ENCODE measurements around the gene AUTS2.

Gene AUTS2

GRCh38 chr7:70421319-70421718 lies 823.0 kb downstream of the AUTS2 start:
- in situ Hi-C loops (cut with MboI; ENCODE audit: low sequenced_read_pairs), result no loop called here

GRCh38 chr7:70426249-70426880 lies 828.1 kb downstream of the AUTS2 start:
- in situ Hi-C loops (cut with MboI; ENCODE audit: low sequenced_read_pairs), result no loop called here

GRCh38 chr7:70432567-70433001 lies 834.3 kb downstream of the AUTS2 start:
- in situ Hi-C loops (cut with MboI; ENCODE audit: low sequenced_read_pairs), result no loop called here

- in situ Hi-C loops (cut with MboI; ENCODE audit: low sequenced_read_pairs), result no loop called here
Measured at GRCh38 chr7:70434376-70434775, 836.1 kb downstream of the AUTS2 start.

GRCh38 chr7:70434821-70435220 lies 836.5 kb downstream of the AUTS2 start:
- in situ Hi-C loops (cut with MboI; ENCODE audit: low sequenced_read_pairs), result no loop called here

- in situ Hi-C loops (cut with MboI; ENCODE audit: low sequenced_read_pairs), result no loop called here
Measured at GRCh38 chr7:70435634-70436033, 837.4 kb downstream of the AUTS2 start.

GRCh38 chr7:70436790-70437350 lies 838.6 kb downstream of the AUTS2 start:
- in situ Hi-C loops (cut with MboI; ENCODE audit: low sequenced_read_pairs), result no loop called here

- in situ Hi-C loops (cut with MboI; ENCODE audit: low sequenced_read_pairs), result no loop called here
Measured at GRCh38 chr7:70439651-70440050, 841.4 kb downstream of the AUTS2 start.

- in situ Hi-C loops (cut with MboI; ENCODE audit: low sequenced_read_pairs), result no loop called here
Measured at GRCh38 chr7:70446448-70447143, 848.3 kb downstream of the AUTS2 start.

- in situ Hi-C loops (cut with MboI; ENCODE audit: low sequenced_read_pairs), result no loop called here
Measured at GRCh38 chr7:70448312-70448906, 850.1 kb downstream of the AUTS2 start.

GRCh38 chr7:70450731-70451130 lies 852.5 kb downstream of the AUTS2 start:
- in situ Hi-C loops (cut with MboI; ENCODE audit: low sequenced_read_pairs), result no loop called here

- in situ Hi-C loops (cut with MboI; ENCODE audit: low sequenced_read_pairs), result no loop called here
Measured at GRCh38 chr7:70455925-70456324, 857.6 kb downstream of the AUTS2 start.

- in situ Hi-C loops (cut with MboI; ENCODE audit: low sequenced_read_pairs), result no loop called here
Measured at GRCh38 chr7:70456719-70457118, 858.4 kb downstream of the AUTS2 start.

GRCh38 chr7:70457482-70457881 lies 859.2 kb downstream of the AUTS2 start:
- in situ Hi-C loops (cut with MboI; ENCODE audit: low sequenced_read_pairs), result no loop called here

GRCh38 chr7:70457883-70458680 lies 859.8 kb downstream of the AUTS2 start:
- in situ Hi-C loops (cut with MboI; ENCODE audit: low sequenced_read_pairs), result no loop called here

GRCh38 chr7:70458745-70459144 lies 860.5 kb downstream of the AUTS2 start:
- in situ Hi-C loops (cut with MboI; ENCODE audit: low sequenced_read_pairs), result no loop called here

- in situ Hi-C loops (cut with MboI; ENCODE audit: low sequenced_read_pairs), result no loop called here
Measured at GRCh38 chr7:70459546-70459945, 861.3 kb downstream of the AUTS2 start.

- in situ Hi-C loops (cut with MboI; ENCODE audit: low sequenced_read_pairs), result no loop called here
Measured at GRCh38 chr7:70460071-70460470, 861.8 kb downstream of the AUTS2 start.

- in situ Hi-C loops (cut with MboI; ENCODE audit: low sequenced_read_pairs), result no loop called here
Measured at GRCh38 chr7:70460562-70460961, 862.3 kb downstream of the AUTS2 start.

- in situ Hi-C loops (cut with MboI; ENCODE audit: low sequenced_read_pairs), result no loop called here
Measured at GRCh38 chr7:70463352-70463938, 865.2 kb downstream of the AUTS2 start.

Data from HL-60/S4 treated with retinoic acid at 250 ng/mL for 4 days and 3 days (cell line).